Keratinocyte (primary cell): Measurements from ENCODE around the gene ALX1. TPM values are rescaled to one million over a fixed set of nuclear protein-coding genes. Genes with fewer than 3 reads are reported as not detected.

Experiments
- DNase-seq: peaks from one replicate; pipeline ENCODE4 v3.0.0-alpha.2; 2011; ENCODE audit warnings: low read depth, missing footprints, low spot score
- FAIRE-seq: peaks from 2 replicates; lab custom pipeline; 2011; peaks lifted over from hg19 to GRCh38; lab: Jason Lieb, UNC
- H2AFZ ChIP-seq: 2 replicates; pipeline ENCODE4 v1.6.0; 2012; ENCODE audit warnings: low read length, control low read depth, inconsistent platforms; ENCODE audit not compliant: control insufficient read depth
- H3K27ac ChIP-seq: 2 replicates; pipeline ENCODE4 v1.5.1; 2011; ENCODE audit warnings: low read length; ENCODE audit not compliant: control insufficient read depth, insufficient read depth
- H3K27me3 ChIP-seq: 3 replicates; pipeline ENCODE4 v1.6.0; 2011; ENCODE audit warnings: low read length; ENCODE audit not compliant: control insufficient read depth, insufficient read depth; ENCODE audit errors: extremely low read depth
- H3K36me3 ChIP-seq, 2 experiments: 2 replicates in 1 of 2; 3 replicates in 1 of 2; pipeline ENCODE4 v1.5.1; 2011; ENCODE audit warnings: low read length in 2 of 2, mild to moderate bottlenecking in 1 of 2; ENCODE audit not compliant: control insufficient read depth in 2 of 2, insufficient read depth in 2 of 2; ENCODE audit errors: extremely low read depth in 1 of 2
- H3K4me1 ChIP-seq: 3 replicates; pipeline ENCODE4 v1.5.1; 2011; ENCODE audit warnings: low read length; ENCODE audit not compliant: control insufficient read depth, insufficient read depth; ENCODE audit errors: extremely low read depth
- H3K4me2 ChIP-seq: 3 replicates; pipeline ENCODE4 v1.6.0; 2011; ENCODE audit warnings: low read depth, low read length; ENCODE audit not compliant: control insufficient read depth, insufficient read depth; ENCODE audit errors: extremely low read depth
- H3K4me3 ChIP-seq, 3 experiments: fragments of 200-600 bp in 1 of 3; sonication (generic) in 1 of 3; 2 replicates in 2 of 3; 3 replicates in 1 of 3; pipeline ENCODE4 v1.5.1; 2011 to 2016; ENCODE audit warnings: low read length in 3 of 3, mild to moderate bottlenecking in 3 of 3, control low read depth in 2 of 3, inconsistent platforms in 1 of 3, low read depth in 1 of 3, mixed read lengths in 1 of 3, mixed run types in 1 of 3, moderate library complexity in 1 of 3; ENCODE audit not compliant: control insufficient read depth in 2 of 3, insufficient read depth in 2 of 3; ENCODE audit errors: extremely low read depth in 1 of 3
- H3K79me2 ChIP-seq: 2 replicates; pipeline ENCODE4 v1.6.0; 2012; ENCODE audit warnings: low read length; ENCODE audit not compliant: control insufficient read depth, insufficient read depth
- H3K9ac ChIP-seq: 3 replicates; pipeline ENCODE4 v1.6.0; 2011; ENCODE audit warnings: low read length; ENCODE audit not compliant: control insufficient read depth, insufficient read depth; ENCODE audit errors: extremely low read depth
- H3K9me1 ChIP-seq: 3 replicates; pipeline ENCODE4 v1.6.0; 2011; ENCODE audit warnings: low read length; ENCODE audit not compliant: control insufficient read depth, insufficient read depth; ENCODE audit errors: extremely low read depth
- H3K9me3 ChIP-seq: 2 replicates; pipeline ENCODE4 v1.5.1; 2012; ENCODE audit warnings: low read depth, low read length; ENCODE audit not compliant: control insufficient read depth
- H4K20me1 ChIP-seq: 3 replicates; pipeline ENCODE4 v1.6.0; 2011; ENCODE audit warnings: low read length; ENCODE audit not compliant: control insufficient read depth, insufficient read depth; ENCODE audit errors: extremely low read depth
- CTCF ChIP-seq, 3 experiments: IDR thresholded peaks in 1 of 3; conservative IDR thresholded peaks in 1 of 3; optimal IDR thresholded peaks in 1 of 3; 2 replicates in 2 of 3; 3 replicates in 1 of 3; pipeline versions ENCODE3 to v1.5.1; 2011; ENCODE audit warnings: low read length in 3 of 3, mild to moderate bottlenecking in 3 of 3, moderate library complexity in 2 of 3, control low read depth in 1 of 3, inconsistent platforms in 1 of 3; ENCODE audit not compliant: insufficient read depth in 2 of 3; ENCODE audit errors: extremely low read depth in 1 of 3
- EZH2 ChIP-seq: IDR thresholded peaks from one replicate; pipeline ENCODE4 v1.6.1; 2012; ENCODE audit warnings: inconsistent platforms, mild to moderate bottlenecking, low read length, moderate library complexity
- dilution Hi-C: fragments of 300-500 bp; cut with MboI; formaldehyde crosslinking; loops from one replicate; pipeline ENCODE4 v1.7.0; 2020; ENCODE audit warnings: low sequenced_read_pairs; ENCODE audit not compliant: extremely low pct_ligation_motif_present
- polyA plus RNA-seq, 5 experiments: library from polyadenylated mRNA; depleted of rRNA in 3 of 5; stranded (reverse) in 3 of 5; stranded (forward) in 1 of 5; unstranded in 1 of 5; fragments of >200 nt; gene quantifications; 1 replicate in 1 of 5; 2 replicates in 3 of 5; 3 replicates in 1 of 5; pipeline versions ENCODE4 v1.2.1 to v1.2.3, GENCODE V29; 2011 to 2012; ENCODE audit warnings: missing spikeins in 2 of 5, low read depth in 1 of 5, low replicate concordance in 1 of 5

ALX1 gene
- polyA plus RNA-seq, 1 donor (not counting 4 experiments of a cell fraction or from before 2014, with no cell fraction given), result not detected

GRCh38 chr12:85322715-85323114, 42.7 kb downstream of the ALX1 start:
- H3K27me3 ChIP-seq, result no peaks in the 10 kb centered on the region
- FAIRE-seq, result no peak

GRCh38 chr12:85325442-85325841, 45.4 kb downstream of the ALX1 start:
- Histone ChIP-seq H4K20me1 (no peaks in the 10 kb centered on the region), H3K4me1 (no peaks in the 10 kb centered on the region), H3K27ac (no peak overlapping the region), H3K9me1 (no peaks in the 10 kb centered on the region), H3K27me3 (no peaks in the 10 kb centered on the region), H3K4me3 (no peak overlapping the region), H3K9me3 (no peaks in the 10 kb centered on the region), H3K36me3 (no peaks in the 10 kb centered on the region), H3K79me2 (no peaks in the 10 kb centered on the region), H3K4me2 (no peak overlapping the region), H2AFZ (no peak overlapping the region), H3K9ac (no peak overlapping the region)
- DNase-seq, result no peak
- no peak for TF ChIP-seq CTCF (optimal IDR thresholded peaks at IDR 0.05 in 1 of 3, IDR thresholded peaks at IDR 0.05 in 1 of 3, conservative IDR thresholded peaks at IDR 0.05 in 1 of 3; ENCODE audit: extremely low read depth in 1 of 3, insufficient read depth in 2 of 3, low read length in 3 of 3)
- dilution Hi-C loops, result no loop called here
- FAIRE-seq, result no peak

More at GRCh38 chr12:85322715-85323114, 42.7 kb downstream of the ALX1 start:
- dilution Hi-C loops, result no loop called here
- TF ChIP-seq CTCF (optimal IDR thresholded peaks at IDR 0.05 in 1 of 3, IDR thresholded peaks at IDR 0.05 in 1 of 3, conservative IDR thresholded peaks at IDR 0.05 in 1 of 3; ENCODE audit: extremely low read depth in 1 of 3, insufficient read depth in 2 of 3, low read length in 3 of 3) (no peak), EZH2 (no peak)
- DNase-seq, result no peak
- H3K4me3 ChIP-seq, result no peak overlapping the region
- no peak overlapping the region for H3K4me2 ChIP-seq
- H3K27ac ChIP-seq, result no peak overlapping the region
- H3K4me1 ChIP-seq, result no peaks in the 10 kb centered on the region
- no peak overlapping the region for H3K9ac ChIP-seq
- H2AFZ ChIP-seq, result no peak overlapping the region
- no peaks in the 10 kb centered on the region for H3K9me3 ChIP-seq
- no peaks in the 10 kb centered on the region for H4K20me1 ChIP-seq
- H3K79me2 ChIP-seq, result no peaks in the 10 kb centered on the region
- no peaks in the 10 kb centered on the region for H3K9me1 ChIP-seq
- no peaks in the 10 kb centered on the region for H3K36me3 ChIP-seq
